AG09309 (cell line): Measurements from ENCODE around the gene RBPJL.
A peak's percentile ranks its signal among the peaks of the same experiment; 100 is the strongest.
"Not testable (repeated sequence)": the region's sequence is repeated elsewhere in the genome, so short reads cannot be mapped to it uniquely, and the experiment has no call there.

ENCODE experiments used
- DNase-seq: peaks from one replicate; pipeline ENCODE4 v3.0.0-alpha.2; 2010; ENCODE audit warnings: low read depth
- H3K4me3 ChIP-seq: 2 replicates; pipeline ENCODE4 v1.5.1; 2011; ENCODE audit warnings: mild to moderate bottlenecking, low read depth, low read length, moderate library complexity; ENCODE audit not compliant: control insufficient read depth
- CTCF ChIP-seq: IDR thresholded peaks from 2 replicates; pipeline ENCODE4 v1.5.1; 2011; ENCODE audit warnings: mild to moderate bottlenecking, low read depth, low read length, inconsistent platforms; ENCODE audit not compliant: insufficient read depth, control insufficient read depth; ENCODE audit errors: missing control alignments

Gene RBPJL

DNA sequence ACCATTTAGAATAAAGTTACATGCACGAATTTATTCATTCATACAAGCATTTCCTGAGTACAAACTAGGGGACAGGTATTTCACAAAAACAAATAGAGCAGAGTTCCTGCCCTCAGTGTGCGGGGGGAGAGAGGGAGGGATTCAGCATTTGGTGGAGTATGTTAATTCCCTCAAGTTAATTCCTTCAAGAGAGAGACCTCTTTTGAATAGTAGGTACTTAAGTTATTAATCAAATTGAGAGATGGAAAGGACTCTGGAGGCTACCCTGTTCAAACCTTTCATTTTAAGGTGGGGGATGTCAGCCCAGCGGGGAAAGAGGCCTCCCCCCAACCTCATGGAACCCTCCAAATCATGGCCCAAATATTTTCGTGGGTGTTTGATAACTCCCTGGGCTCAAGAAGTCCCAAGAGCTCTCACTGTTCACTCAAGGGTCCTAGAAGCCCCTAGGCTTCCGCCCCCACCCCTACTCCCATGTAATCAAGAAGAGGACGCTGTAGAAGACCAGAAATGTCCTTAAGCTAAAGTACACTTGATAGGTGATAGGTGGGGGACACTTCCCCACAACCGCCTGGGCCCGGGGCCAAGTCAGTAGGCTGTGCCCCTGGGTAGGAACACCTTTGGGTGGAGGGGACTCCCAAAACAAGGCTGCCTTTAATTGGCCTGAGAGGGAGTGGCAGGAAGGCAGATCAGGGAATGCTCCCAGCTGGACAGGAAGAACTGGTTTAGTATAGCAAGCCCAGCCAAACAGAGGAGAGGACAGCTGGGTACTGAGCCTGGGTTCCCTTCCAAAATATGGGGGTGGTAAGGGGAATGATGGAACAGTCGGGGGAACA is 38.7 kb downstream of the RBPJL start:
- H3K4me3 ChIP-seq = peak overlapping the region; percentile 87
- no peak for TF ChIP-seq CTCF
- DNase-seq = no peak

- no peak for TF ChIP-seq CTCF
- no peak for DNase-seq
- peak overlapping the region; percentile 87 for H3K4me3 ChIP-seq
Observed at GRCh38 chr20:45346291-45346718, 39.7 kb downstream of the RBPJL start.

DNA sequence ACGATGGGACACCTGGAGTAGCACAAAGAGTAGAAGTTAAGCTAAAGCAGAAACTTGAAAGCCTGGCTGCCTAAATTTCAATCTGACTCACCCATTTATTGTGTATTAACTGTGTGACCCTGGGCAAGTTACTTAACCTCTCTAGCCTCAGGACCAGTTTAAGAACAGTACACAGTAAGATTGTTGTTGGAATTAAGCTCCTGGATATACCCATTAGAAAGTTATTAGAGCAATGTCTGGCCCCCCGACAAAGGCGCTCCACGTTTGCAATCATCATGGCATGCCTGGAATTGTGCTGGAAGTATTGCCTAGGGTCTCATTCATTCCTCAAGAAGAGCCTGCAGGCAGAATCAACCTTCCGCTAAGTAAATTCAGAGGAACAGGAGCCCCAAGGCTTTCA is 40.2 kb downstream of the RBPJL start:
- DNase-seq = no peak
- peak overlapping the region; percentile 87 for H3K4me3 ChIP-seq
- TF ChIP-seq CTCF = no peak

GRCh38 chr20:45347297-45347935 is 40.8 kb downstream of the RBPJL start:
- no peak for DNase-seq
- TF ChIP-seq CTCF = no peak
- peak overlapping the region; percentile 87 for H3K4me3 ChIP-seq

DNA sequence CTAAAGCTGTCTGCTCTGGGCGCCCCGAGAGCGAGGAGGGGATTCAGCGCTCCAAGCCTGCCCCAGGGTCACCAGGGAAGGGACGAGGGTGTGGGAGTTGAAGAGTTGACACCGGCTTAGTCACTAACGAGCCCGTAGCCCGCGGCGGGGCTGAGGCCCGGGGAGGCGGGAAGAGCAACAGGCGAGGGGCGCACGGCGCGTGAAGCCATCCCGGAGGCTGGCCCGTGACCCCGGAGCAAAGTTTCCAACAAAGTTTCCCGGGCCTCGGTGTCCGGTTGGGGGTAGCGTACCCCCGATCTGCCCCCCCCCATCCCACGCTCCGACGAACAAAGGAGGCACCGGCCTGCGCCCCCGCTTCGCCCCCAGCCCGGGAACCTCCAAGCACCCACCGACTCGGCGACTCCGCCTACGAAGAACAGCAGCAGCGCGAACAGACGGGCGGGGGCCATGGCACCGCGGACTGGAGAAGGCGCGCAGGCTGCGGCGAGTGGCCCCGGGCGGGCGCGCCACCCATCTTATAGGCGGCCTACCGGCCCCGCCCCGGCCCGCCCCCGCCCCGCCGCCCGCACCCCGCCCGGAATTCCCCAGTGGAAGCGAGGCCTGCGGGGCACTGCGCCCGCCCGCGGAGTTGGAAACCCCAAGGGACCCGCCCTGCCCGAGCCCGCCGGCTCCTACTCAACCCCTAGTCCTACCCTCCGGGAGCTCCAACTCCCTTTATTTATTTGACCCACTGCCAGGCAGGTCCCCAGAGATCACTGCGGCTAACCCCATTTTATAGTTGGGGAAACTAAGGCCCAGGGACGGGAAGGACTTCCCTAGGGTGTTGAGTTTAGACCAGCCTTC is 41.5 kb downstream of the RBPJL start, which contains the start of gene SDC4:
Gene SDC4 (minus strand): TSS at position 489 of the 843 bp plus-strand sequence. CDS start 40 bp downstream, at position 449.
- no peak for DNase-seq
- TF ChIP-seq CTCF = no peak
- peak within 1 kb of the TSS; percentile 87 for H3K4me3 ChIP-seq

- no peak for TF ChIP-seq CTCF
- no peak overlapping the region for H3K4me3 ChIP-seq
- no peak for DNase-seq
Observed at GRCh38 chr20:45350217-45350616, 43.6 kb downstream of the RBPJL start.

DNA sequence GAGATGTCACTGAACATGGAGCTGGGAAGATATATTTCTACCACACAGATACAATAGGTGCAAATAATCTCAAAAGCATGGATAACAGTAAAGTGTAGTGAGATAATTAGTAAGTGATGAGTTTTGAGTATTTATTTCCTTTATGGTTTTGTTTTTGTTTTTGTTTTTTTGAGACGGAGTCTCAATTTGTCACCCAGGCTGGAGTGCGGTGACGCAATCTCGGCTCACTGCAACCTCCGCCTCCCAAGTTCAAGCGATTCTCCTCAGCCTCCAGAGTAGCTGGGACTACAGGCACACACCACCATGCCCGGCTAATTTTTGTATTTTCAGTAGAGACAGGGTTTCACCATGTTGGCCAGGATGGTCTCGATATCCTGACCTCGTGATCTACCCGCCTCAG is 44.2 kb downstream of the RBPJL start:
- DNase-seq, H3K4me3 ChIP-seq: not testable (repeated sequence)
